Measurements from ENCODE around the gene PLXDC1. TPM values are rescaled to one million over a fixed set of nuclear protein-coding genes. Genes with fewer than 3 reads are reported as not detected.

PLXDC1 gene
- total RNA-seq, 1 experiment from 2014 or later, result 2.0 TPM

DNA sequence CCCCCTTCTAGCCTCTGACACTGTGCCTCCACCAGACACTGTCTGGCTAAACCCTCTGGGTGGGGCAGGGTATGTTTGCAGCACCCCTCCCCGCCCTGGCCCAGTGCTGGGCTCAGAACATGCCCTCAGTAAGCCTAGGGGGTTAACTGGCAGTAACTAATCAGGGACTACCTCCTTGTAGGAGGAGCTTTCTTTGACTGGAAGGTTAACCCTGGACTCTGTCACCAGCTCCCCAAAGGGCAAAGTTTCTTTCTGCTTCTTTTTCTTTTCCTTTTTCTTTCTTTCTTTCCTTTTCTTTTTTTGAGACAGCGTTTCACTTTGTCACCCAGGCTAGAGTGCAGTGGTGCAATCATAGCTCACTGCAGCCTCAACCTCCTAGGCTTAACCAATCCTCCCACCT is 76.8 kb downstream of the PLXDC1 start:
- no peak for DNase-seq
- H2AK5ac ChIP-seq (ENCODE audit: insufficient read length, low read length), result no peak overlapping the region
- Mint-ChIP-seq H3K27ac (peak overlapping the region in 1 of 3 experiments; percentile 65; a peak in 1 of 7 replicates), H3K36me3 (ENCODE audit: insufficient read depth in 1 of 3, low read depth in 3 of 3) (no peaks in the 10 kb centered on the region), H3K4me1 (peaks cover 5 to 14% of the 10 kb centered on the region in 2 experiments), H3K4me3 (no peak overlapping the region), H3K27me3 (ENCODE audit: low read depth) (no peaks in the 10 kb centered on the region; the same call in none of the 2 replicates), H3K9me3 (no peaks in the 10 kb centered on the region)
- H4K5ac ChIP-seq (ENCODE audit: insufficient read length, low read depth, low read length), result no peak overlapping the region
- no peak overlapping the region for H2AFZ ChIP-seq (ENCODE audit: low read length)
- H3K23me2 ChIP-seq (ENCODE audit: insufficient read length, low read depth, low read length, poor library complexity, severe bottlenecking), result no peaks in the 10 kb centered on the region
- no peak overlapping the region for H2BK120ac ChIP-seq (ENCODE audit: low read depth, low read length, poor library complexity, severe bottlenecking)
- no peak overlapping the region for H2BK15ac ChIP-seq (ENCODE audit: low read depth, low read length)
- H2BK20ac ChIP-seq (ENCODE audit: low read depth, low read length, poor library complexity, severe bottlenecking), result no peak overlapping the region
- no peaks in the 10 kb centered on the region for H3K9me3 ChIP-seq (ENCODE audit: control insufficient read depth, low read depth, low read length)
- H3K18ac ChIP-seq (ENCODE audit: insufficient read length, low read depth, low read length), result no peak overlapping the region
- no peak overlapping the region for H3K56ac ChIP-seq (ENCODE audit: insufficient read length, low read depth, low read length)
- no peak overlapping the region for H4K8ac ChIP-seq (replicated peaks; ENCODE audit: insufficient read length, low read depth, low read length)
- no peaks in the 10 kb centered on the region for H4K20me1 ChIP-seq (ENCODE audit: control insufficient read depth, insufficient read depth, insufficient read length)
- H3T11ph ChIP-seq (ENCODE audit: low read length), result no peak overlapping the region
- H3K4ac ChIP-seq (ENCODE audit: low read depth, low read length), result no peak overlapping the region
- H3K79me2 ChIP-seq (ENCODE audit: insufficient read depth, low read length), result no peaks in the 10 kb centered on the region
- H3K27ac ChIP-seq (ENCODE audit: insufficient read length, low read depth, low read length), result no peak overlapping the region
- H3K4me2 ChIP-seq (ENCODE audit: insufficient read depth, insufficient read length, low read length), result no peak overlapping the region
- no peaks in the 10 kb centered on the region for H3K79me1 ChIP-seq (ENCODE audit: insufficient read depth, low read depth, low read length, poor library complexity, severe bottlenecking)
- H3K4me1 ChIP-seq (ENCODE audit: insufficient read depth, low read length), result no peaks in the 10 kb centered on the region
- no peaks in the 10 kb centered on the region for H3K27me3 ChIP-seq (ENCODE audit: insufficient read depth, low read length)
- no peak overlapping the region for H2BK12ac ChIP-seq (ENCODE audit: insufficient read length, low read depth, low read length)
- no peak overlapping the region for H2BK5ac ChIP-seq (ENCODE audit: insufficient read length, low read length)
- no peak overlapping the region; the same call in 1 of the 2 replicates for H3K14ac ChIP-seq (ENCODE audit: insufficient read depth, low read length)
- H3K9ac ChIP-seq (ENCODE audit: extremely low read depth, insufficient read length, low read length), result no peak overlapping the region
- no peak overlapping the region for H3K23ac ChIP-seq (ENCODE audit: insufficient read length, low read depth, low read length)
- no CpG with 5 or more reads among the region's 2 CpGs for WGBS (ENCODE audit: extremely low coverage, insufficient read length, low lambda C conversion rate)
- TF ChIP-seq CTCF (conservative IDR thresholded peaks at IDR 0.05), result no peak
- H4K91ac ChIP-seq (ENCODE audit: insufficient read length, low read depth, low read length), result no peak overlapping the region
